Kidney (tissue), 14 donors: ENCODE measurements around the gene SLC35F6. TPM values are rescaled to one million over a fixed set of nuclear protein-coding genes. Genes with fewer than 3 reads are reported as not detected.

Source experiments
- DNase-seq, 5 donors: peaks; one replicate each; pipeline ENCODE4 v3.0.0-alpha.2; 2013 to 2020
- FAIRE-seq: peaks from 2 replicates; lab custom pipeline; 2012; peaks lifted over from hg19 to GRCh38; lab: Jason Lieb, UNC
- H3K27ac ChIP-seq, 2 donors: one replicate each; pipeline ENCODE4 v1.7.0; 2013; ENCODE audit warnings: low read depth in 2 of 2, low read length in 2 of 2, inconsistent platforms in 1 of 2
- H3K27me3 ChIP-seq: one replicate; pipeline ENCODE4 v1.7.1; 2013; ENCODE audit warnings: low read length, inconsistent platforms; ENCODE audit not compliant: control insufficient read depth, insufficient read depth
- H3K36me3 ChIP-seq, 3 donors: one replicate each; pipeline versions ENCODE4 v1.7.0 to v1.7.1; 2013; ENCODE audit warnings: low read length in 3 of 3, control low read depth in 1 of 3, inconsistent platforms in 1 of 3; ENCODE audit not compliant: insufficient read depth in 3 of 3, control insufficient read depth in 2 of 3
- H3K4me1 ChIP-seq, 3 donors: one replicate each; pipeline versions ENCODE4 v1.7.0 to v1.7.1; 2013; ENCODE audit warnings: low read length in 3 of 3, inconsistent platforms in 1 of 3, low read depth in 1 of 3; ENCODE audit not compliant: control insufficient read depth in 2 of 3, insufficient read depth in 2 of 3
- H3K4me3 ChIP-seq, 3 donors: one replicate each; pipeline versions ENCODE4 v1.7.0 to v1.8.1; 2013; ENCODE audit warnings: low read length in 3 of 3, control low read depth in 1 of 3, inconsistent platforms in 1 of 3
- H3K9ac ChIP-seq, 3 donors: one replicate each; pipeline versions ENCODE4 v1.7.0 to v1.7.1; 2013; ENCODE audit warnings: low read length in 3 of 3, control low read depth in 1 of 3, inconsistent platforms in 1 of 3
- H3K9me3 ChIP-seq, 3 donors: one replicate each; pipeline versions ENCODE4 v1.7.0 to v1.7.1; 2013; ENCODE audit warnings: low read length in 3 of 3, control low read depth in 1 of 3, inconsistent platforms in 1 of 3; ENCODE audit not compliant: control insufficient read depth in 2 of 3, insufficient read depth in 1 of 3
- CTCF ChIP-seq: IDR thresholded peaks from 3 replicates; pipeline ENCODE4 v1.5.1; 2012; ENCODE audit warnings: mild to moderate bottlenecking, moderate library complexity, borderline replicate concordance; ENCODE audit not compliant: insufficient read depth; ENCODE audit errors: extremely low read depth
- intact Hi-C: fragments of 100-400 bp; cut with DNase I; formaldehyde crosslinking; loops from one replicate; pipeline ENCODE4 v1.11.1; 2022
- polyA plus RNA-seq: library from polyadenylated mRNA; stranded (reverse); fragments of 350-450 nt; fragmentation: Illumina TruSeq; extraction: RNeasy Lipid Tissue Mini Kit (QIAGEN cat#74804); gene quantifications from one replicate; pipeline ENCODE4 v1.2.3, GENCODE V29; 2014; ENCODE audit warnings: low read depth, low replicate concordance; ENCODE audit not compliant: insufficient read depth
- total RNA-seq: library from RNA; stranded (reverse); fragmentation: NEBNext Ultra II Directional; extraction: Animal tissue kit (Norgen Biotek cat#: 25700); gene quantifications from one replicate; pipeline ENCODE4 v1.2.1, GENCODE V29; 2021
- donor health status: control.
- donor health status: control.
- donor health status: control.
- donor health status: control.
- donor health status: control.
- donor health status: DM: yes; HTN: yes; CAD: no.
- donor health status: Normal renal cell carcinoma (clear cell type).

SLC35F6 gene
- total and polyA plus RNA-seq, 2 donors from 2014 or later, result 43.1 to 63.7 TPM

GRCh38 chr2:26778507-26778906 is 14.4 kb downstream of the SLC35F6 start:
- TF ChIP-seq CTCF, result no peak
- Histone ChIP-seq H3K36me3 (peaks cover 0 to 35% (median 28%) of the 10 kb centered on the region in 3 donors), H3K4me3 (no peak overlapping the region)

GRCh38 chr2:26780203-26780760 is 16.2 kb downstream of the SLC35F6 start:
- Histone ChIP-seq H3K27ac (no peak overlapping the region), H3K9me3 (no peaks in the 10 kb centered on the region), H3K4me3 (no peak overlapping the region), H3K27me3 (no peaks in the 10 kb centered on the region), H3K9ac (no peak overlapping the region), H3K36me3 (peaks cover 0 to 31% (median 24%) of the 10 kb centered on the region in 3 donors), H3K4me1 (no peaks in the 10 kb centered on the region)
- FAIRE-seq (no peak), DNase-seq (no peak)
- TF ChIP-seq CTCF, result no peak
- intact Hi-C loops, result no loop called here

More at GRCh38 chr2:26778507-26778906, 14.4 kb downstream of the SLC35F6 start:
- DNase-seq (no peak), FAIRE-seq (no peak)
- no peaks in the 10 kb centered on the region for H3K27me3 ChIP-seq
- H3K4me1 ChIP-seq, result no peaks in the 10 kb centered on the region
- intact Hi-C loops, result no loop called here
- no peaks in the 10 kb centered on the region for H3K9me3 ChIP-seq
- no peak overlapping the region for H3K9ac ChIP-seq
- H3K27ac ChIP-seq, result no peak overlapping the region

- no peak for FAIRE-seq
- Histone ChIP-seq H3K9me3 (no peaks in the 10 kb centered on the region), H3K4me1 (peaks cover 0 to 4% (median 0%) of the 10 kb centered on the region in 3 donors), H3K27ac (no peak overlapping the region), H3K27me3 (no peaks in the 10 kb centered on the region), H3K4me3 (no peak overlapping the region), H3K36me3 (peaks cover 0 to 8% (median 7%) of the 10 kb centered on the region in 3 donors), H3K9ac (no peak overlapping the region)
- no peak for DNase-seq
- no peak for TF ChIP-seq CTCF
- intact Hi-C loops, result no loop called here
Observed at GRCh38 chr2:26782876-26783704, 19.0 kb downstream of the SLC35F6 start.
